MM.1S (cell line): ENCODE measurements around the gene SKA1.

Source experiments
- DNase-seq: peaks from one replicate; pipeline ENCODE4 v3.0.0-alpha.2; 2015
- H2AFZ ChIP-seq: fragments of 300-600 bp; sonication (generic); 2 replicates; pipeline ENCODE4 v1.6.0; 2016; ENCODE audit warnings: antibody characterized with exemption, low read length
- H3F3A ChIP-seq: fragments of 300-600 bp; sonication (generic); 2 replicates; pipeline ENCODE4 v1.6.1; 2016; ENCODE audit warnings: mild to moderate bottlenecking, antibody characterized with exemption, low read length, moderate library complexity, mixed read lengths; ENCODE audit not compliant: insufficient read depth
- H3K27ac ChIP-seq: fragments of 300-600 bp; sonication (generic); 2 replicates; pipeline ENCODE4 v1.5.1; 2016; ENCODE audit warnings: mild to moderate bottlenecking, low read length
- H3K27me3 ChIP-seq: fragments of 300-600 bp; sonication (generic); replicated peaks from 2 replicates; pipeline ENCODE4 v1.6.0; 2016; ENCODE audit warnings: low read length; ENCODE audit not compliant: insufficient read depth
- H3K36me3 ChIP-seq: fragments of 300-600 bp; sonication (generic); replicated peaks from 2 replicates; pipeline ENCODE4 v1.6.1; 2016; ENCODE audit warnings: mild to moderate bottlenecking, low read length, mixed read lengths; ENCODE audit not compliant: insufficient read depth
- H3K4me1 ChIP-seq: fragments of 300-600 bp; sonication (generic); 2 replicates; pipeline ENCODE4 v1.6.1; 2016; ENCODE audit warnings: low read length, mixed read lengths
- H3K4me2 ChIP-seq: fragments of 300-600 bp; sonication (generic); 2 replicates; pipeline ENCODE4 v1.6.0; 2016; ENCODE audit warnings: low read depth, low read length
- H3K4me3 ChIP-seq: fragments of 300-600 bp; sonication (generic); 2 replicates; pipeline ENCODE4 v1.5.1; 2016; ENCODE audit warnings: low read length, mixed read lengths
- H3K79me2 ChIP-seq: fragments of 300-600 bp; sonication (generic); 2 replicates; pipeline ENCODE4 v1.6.1; 2016; ENCODE audit warnings: mixed run types, low read length, mixed read lengths
- H3K9ac ChIP-seq: fragments of 300-600 bp; sonication (generic); 2 replicates; pipeline ENCODE4 v1.6.1; 2016; ENCODE audit warnings: low read length, mixed read lengths
- H3K9me2 ChIP-seq: fragments of 300-600 bp; sonication (generic); replicated peaks from 2 replicates; pipeline ENCODE4 v1.6.1; 2016; ENCODE audit warnings: mild to moderate bottlenecking, low read length, mixed read lengths; ENCODE audit not compliant: insufficient read depth
- H3K9me3 ChIP-seq: fragments of 300-600 bp; sonication (generic); replicated peaks from 2 replicates; pipeline ENCODE4 v1.6.1; 2016; ENCODE audit warnings: mild to moderate bottlenecking, low read length, mixed read lengths; ENCODE audit not compliant: insufficient read depth
- H4K20me1 ChIP-seq: fragments of 300-600 bp; sonication (generic); 2 replicates; pipeline ENCODE4 v1.6.1; 2016; ENCODE audit warnings: mild to moderate bottlenecking, low read length, moderate library complexity, mixed read lengths; ENCODE audit not compliant: insufficient read depth
- CTCF ChIP-seq: fragments of 300-600 bp; sonication (generic); IDR thresholded peaks from 2 replicates; pipeline ENCODE4 v1.5.1; 2016; ENCODE audit warnings: antibody characterized with exemption, low read length, mixed read lengths
- EZH2 ChIP-seq: fragments of 300-600 bp; sonication (generic); optimal IDR thresholded peaks from 2 replicates; pipeline ENCODE3; 2017; ENCODE audit warnings: low read depth, mild to moderate bottlenecking, antibody characterized with exemption, low read length, mixed read lengths
- EZH2phosphoT487 ChIP-seq: fragments of 300-600 bp; sonication (generic); IDR thresholded peaks from 2 replicates; pipeline ENCODE4 v1.6.1; 2018; ENCODE audit warnings: antibody characterized with exemption, low read length

The SKA1 gene

GRCh38 chr18:50377061-50377798 is 2.4 kb downstream of the SKA1 start:
- Histone ChIP-seq H3K9me3 (no peaks in the 10 kb centered on the region), H3K9ac (no peak overlapping the region), H4K20me1 (no peaks in the 10 kb centered on the region), H3K9me2 (no peaks in the 10 kb centered on the region), H3K27ac (no peak overlapping the region), H3K4me3 (no peak overlapping the region), H3K27me3 (no peaks in the 10 kb centered on the region), H3K4me1 (peaks cover 9% of the 10 kb centered on the region), H3K79me2 (peaks cover 58% of the 10 kb centered on the region), H3K36me3 (peaks cover 10% of the 10 kb centered on the region), H2AFZ (no peak overlapping the region), H3F3A (no peaks in the 10 kb centered on the region), H3K4me2 (no peak overlapping the region)
- DNase-seq = no peak
- TF ChIP-seq EZH2 (no peak), CTCF (no peak), EZH2phosphoT487 (no peak)

- Histone ChIP-seq H3K27ac (no peak overlapping the region), H3K9me2 (no peaks in the 10 kb centered on the region), H3K9ac (no peak overlapping the region), H4K20me1 (no peaks in the 10 kb centered on the region), H3K4me1 (no peaks in the 10 kb centered on the region), H3K4me3 (no peak overlapping the region), H3K36me3 (no peaks in the 10 kb centered on the region; the same call in 1 of the 2 replicates), H3F3A (no peaks in the 10 kb centered on the region), H3K4me2 (no peak overlapping the region), H2AFZ (no peak overlapping the region), H3K9me3 (no peaks in the 10 kb centered on the region), H3K79me2 (peaks cover 4% of the 10 kb centered on the region; the same call in 1 of the 2 replicates), H3K27me3 (no peaks in the 10 kb centered on the region)
- no peak for DNase-seq
- TF ChIP-seq CTCF = no peak
- TF ChIP-seq EZH2 = no peak
- no peak for TF ChIP-seq EZH2phosphoT487
Measured at GRCh38 chr18:50388988-50389387, 14.1 kb downstream of the SKA1 start.

- no peak for DNase-seq
- Histone ChIP-seq H2AFZ (no peak overlapping the region), H3K9me3 (no peaks in the 10 kb centered on the region), H3K4me1 (no peaks in the 10 kb centered on the region), H3F3A (no peaks in the 10 kb centered on the region), H3K27ac (no peak overlapping the region), H3K4me3 (no peak overlapping the region), H4K20me1 (no peaks in the 10 kb centered on the region), H3K9ac (no peak overlapping the region), H3K79me2 (no peaks in the 10 kb centered on the region), H3K27me3 (no peaks in the 10 kb centered on the region), H3K36me3 (no peaks in the 10 kb centered on the region; the same call in 1 of the 2 replicates), H3K9me2 (no peaks in the 10 kb centered on the region), H3K4me2 (no peak overlapping the region)
- no peak for TF ChIP-seq CTCF
- TF ChIP-seq EZH2 = no peak
- no peak for TF ChIP-seq EZH2phosphoT487
Measured at GRCh38 chr18:50393802-50394201, 19.0 kb downstream of the SKA1 start.
